ENCODE data around the gene ACAA2.

Gene ACAA2

DNA sequence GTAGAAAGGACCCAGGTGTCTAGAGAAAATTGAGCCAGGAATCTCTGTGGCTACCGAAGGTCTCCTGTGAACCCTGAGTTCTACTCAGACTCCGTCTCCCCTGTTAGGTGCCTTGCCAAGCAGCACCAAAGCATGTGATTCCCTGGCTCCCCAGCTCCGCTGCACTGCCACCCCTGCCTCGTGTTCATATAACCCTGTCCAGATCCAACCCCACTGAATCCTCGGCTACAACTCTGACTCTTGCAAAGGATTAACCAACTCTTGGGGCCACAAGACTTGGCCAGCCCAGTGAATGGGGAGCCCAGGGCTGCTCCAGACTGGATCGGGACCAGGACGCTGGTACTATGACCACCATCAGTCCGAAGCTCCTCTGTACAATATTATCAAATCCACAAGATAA, 37.3 kb upstream of the ACAA2 start:
- TF ChIP-seq, protein P1, sequence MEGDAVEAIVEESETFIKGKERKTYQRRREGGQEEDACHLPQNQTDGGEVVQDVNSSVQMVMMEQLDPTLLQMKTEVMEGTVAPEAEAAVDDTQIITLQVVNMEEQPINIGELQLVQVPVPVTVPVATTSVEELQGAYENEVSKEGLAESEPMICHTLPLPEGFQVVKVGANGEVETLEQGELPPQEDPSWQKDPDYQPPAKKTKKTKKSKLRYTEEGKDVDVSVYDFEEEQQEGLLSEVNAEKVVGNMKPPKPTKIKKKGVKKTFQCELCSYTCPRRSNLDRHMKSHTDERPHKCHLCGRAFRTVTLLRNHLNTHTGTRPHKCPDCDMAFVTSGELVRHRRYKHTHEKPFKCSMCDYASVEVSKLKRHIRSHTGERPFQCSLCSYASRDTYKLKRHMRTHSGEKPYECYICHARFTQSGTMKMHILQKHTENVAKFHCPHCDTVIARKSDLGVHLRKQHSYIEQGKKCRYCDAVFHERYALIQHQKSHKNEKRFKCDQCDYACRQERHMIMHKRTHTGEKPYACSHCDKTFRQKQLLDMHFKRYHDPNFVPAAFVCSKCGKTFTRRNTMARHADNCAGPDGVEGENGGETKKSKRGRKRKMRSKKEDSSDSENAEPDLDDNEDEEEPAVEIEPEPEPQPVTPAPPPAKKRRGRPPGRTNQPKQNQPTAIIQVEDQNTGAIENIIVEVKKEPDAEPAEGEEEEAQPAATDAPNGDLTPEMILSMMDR (IDR thresholded peaks at IDR 0.05; ENCODE audit: low read depth, low read length) = no peak
- no peak for DNase-seq (ENCODE audit: extremely low read depth, low read depth)

DNA sequence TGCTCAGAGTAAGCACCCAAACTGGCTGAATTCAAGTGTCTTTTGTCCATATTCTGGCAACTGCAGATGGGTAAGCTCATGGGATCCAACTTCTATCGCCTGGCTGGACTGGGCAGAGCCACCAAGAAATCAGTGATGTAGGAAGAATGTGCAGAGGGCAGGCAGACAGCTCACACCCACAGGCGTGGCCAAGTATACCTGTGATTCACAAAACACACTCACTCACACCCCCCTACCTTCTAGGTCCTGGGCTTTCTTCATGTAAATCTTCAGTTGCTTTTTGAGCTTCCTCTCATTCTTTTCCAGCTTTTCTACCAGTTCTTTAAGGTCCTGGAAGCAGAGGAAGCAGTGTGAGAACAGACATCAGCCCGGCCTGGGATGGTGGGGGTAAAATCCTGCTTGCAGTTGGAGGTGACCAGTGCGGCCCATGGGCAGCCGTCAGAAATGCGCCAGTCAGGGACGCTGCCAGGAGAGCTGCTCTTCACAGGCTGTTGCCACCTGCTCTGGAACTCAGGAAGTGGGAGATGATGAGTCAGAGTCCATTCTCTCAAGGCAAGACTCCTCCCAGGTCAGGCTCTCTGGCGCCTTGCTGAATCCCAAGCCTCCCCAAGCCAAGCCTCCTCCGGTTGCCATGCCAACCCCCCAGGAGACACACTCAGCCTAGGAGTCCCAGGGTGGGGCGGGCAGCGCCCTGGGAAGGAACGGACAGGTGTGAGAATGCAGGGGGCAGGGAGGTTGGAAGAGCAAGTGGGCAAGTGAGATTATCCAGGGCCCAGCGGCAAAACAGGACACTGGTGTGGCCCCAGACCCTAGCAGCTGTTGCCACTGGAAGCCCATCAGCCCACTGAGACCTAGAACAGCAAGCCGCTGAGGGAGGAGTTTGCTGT, 36.2 kb upstream of the ACAA2 start:
- peak; percentile 15 for DNase-seq (ENCODE audit: extremely low read depth, low read depth)
- TF ChIP-seq, protein P1 (IDR thresholded peaks at IDR 0.05; ENCODE audit: low read depth, low read length) = no peak

DNA sequence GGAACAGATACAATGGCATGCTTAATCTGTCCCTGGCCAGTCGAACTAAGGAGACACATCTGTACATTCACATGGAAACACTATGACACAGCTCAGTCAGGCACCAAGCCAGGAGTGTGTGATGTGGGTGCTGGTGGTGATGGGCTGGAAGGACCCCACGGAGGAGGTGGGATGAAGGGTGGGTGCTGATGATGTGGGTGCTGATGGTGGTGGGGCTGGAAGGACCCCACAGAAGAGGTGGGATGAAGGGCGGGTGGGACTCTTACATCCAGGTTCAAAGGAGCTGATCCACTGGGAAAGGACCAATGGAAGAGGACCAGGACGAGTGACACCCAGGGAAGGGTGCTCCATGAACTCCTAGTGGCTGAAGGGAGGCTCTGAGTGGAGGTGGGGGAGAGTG, 34.8 kb upstream of the ACAA2 start:
- TF ChIP-seq, protein P1 (IDR thresholded peaks at IDR 0.05; ENCODE audit: low read depth, low read length) = no peak
- no peak for DNase-seq (ENCODE audit: extremely low read depth, low read depth)

DNA sequence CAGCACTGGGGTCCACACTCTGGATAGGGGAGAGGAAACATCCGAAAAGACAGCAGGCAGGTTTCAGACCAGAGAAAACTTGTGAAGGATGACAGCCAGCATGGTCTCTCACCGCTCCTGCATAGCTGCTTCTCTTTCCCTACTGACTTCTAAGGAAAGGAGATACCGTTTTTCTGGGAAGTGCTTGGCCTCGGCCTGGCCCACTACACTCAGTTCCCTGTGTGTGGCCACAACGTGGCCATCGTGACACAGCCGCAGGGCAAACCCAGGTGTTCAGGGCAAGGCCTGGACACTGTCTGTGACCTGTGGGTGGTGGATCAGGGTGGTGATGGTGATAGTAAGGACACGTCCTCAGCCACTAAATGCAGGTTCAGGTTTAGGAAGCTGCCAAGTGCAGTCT, 34.2 kb upstream of the ACAA2 start:
- TF ChIP-seq, protein P1 (IDR thresholded peaks at IDR 0.05; ENCODE audit: low read depth, low read length) = no peak
- no peak for DNase-seq (ENCODE audit: extremely low read depth, low read depth)

DNA sequence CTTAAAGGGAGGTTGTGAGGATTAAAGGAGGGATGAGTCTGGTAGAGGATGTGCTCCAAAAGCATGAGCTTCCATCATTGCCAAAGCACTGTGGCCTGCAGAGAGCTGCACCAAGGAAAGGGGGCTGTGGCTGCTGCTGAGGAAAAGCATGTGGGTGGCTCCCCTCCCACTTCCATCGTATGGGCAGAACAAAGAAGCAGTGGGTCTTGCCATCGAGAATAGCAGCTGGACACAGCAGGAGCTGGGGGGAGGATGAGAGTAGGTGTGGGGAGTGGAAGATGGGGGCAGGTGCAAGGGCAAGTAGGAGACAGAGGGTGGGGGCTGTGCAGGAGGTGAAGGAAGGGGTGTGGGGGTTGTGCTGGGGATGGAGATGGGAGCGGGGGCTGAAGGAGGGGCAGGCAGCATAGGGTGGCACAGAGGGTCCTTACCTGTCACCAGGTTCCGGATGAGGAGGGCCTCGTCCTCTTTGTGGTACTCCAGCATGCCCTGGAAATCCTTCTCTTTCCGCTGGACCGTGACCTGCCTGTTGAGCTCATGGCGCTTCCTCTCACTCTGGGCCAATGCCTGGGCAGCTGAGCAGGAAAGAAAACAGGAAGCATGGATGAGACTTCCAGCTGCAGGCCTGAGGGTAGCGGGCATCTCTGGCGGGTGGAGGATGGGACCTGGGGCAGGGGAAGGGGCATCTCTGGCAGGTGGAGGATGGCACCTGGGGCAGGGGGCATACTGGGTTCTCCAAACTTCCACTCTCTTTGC, 33.6 kb upstream of the ACAA2 start:
- TF ChIP-seq, protein P1 (IDR thresholded peaks at IDR 0.05; ENCODE audit: low read depth, low read length) = no peak
- DNase-seq (ENCODE audit: extremely low read depth, low read depth) = no peak

DNA sequence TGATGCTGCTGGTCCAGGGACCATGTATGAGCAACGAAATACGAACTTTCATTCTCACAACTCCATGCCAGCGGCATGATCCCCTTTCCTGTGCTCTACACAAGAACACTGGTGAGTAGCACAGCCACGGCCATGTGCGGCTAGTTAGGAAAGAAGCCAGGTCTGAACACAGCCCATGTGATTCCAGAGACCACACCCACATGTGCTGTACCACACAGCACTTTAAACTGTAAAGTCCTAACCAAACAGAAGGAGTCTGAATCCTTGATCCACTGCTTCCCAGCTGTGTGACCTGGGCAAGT, 33.0 kb upstream of the ACAA2 start:
- TF ChIP-seq, protein P1 (IDR thresholded peaks at IDR 0.05; ENCODE audit: low read depth, low read length) = no peak
- DNase-seq (ENCODE audit: extremely low read depth, low read depth) = peak; percentile 20
